Astrocyte (in vitro differentiated cells and primary cell): ENCODE data around the gene LYZL4.

Source experiments
- CTCF ChIP-seq: IDR thresholded peaks from 2 replicates; pipeline ENCODE4 v1.5.1; 2011; ENCODE audit warnings: low read depth, mild to moderate bottlenecking, inconsistent platforms, low read length, moderate library complexity; ENCODE audit not compliant: insufficient read depth
- EZH2 ChIP-seq: IDR thresholded peaks from 2 replicates; pipeline ENCODE4 v1.6.1; 2012; ENCODE audit warnings: mild to moderate bottlenecking, low read length, inconsistent platforms; ENCODE audit not compliant: insufficient read depth

GRCh38 chr3:42355612-42356011 lies 54.8 kb downstream of the LYZL4 start:
- TF ChIP-seq CTCF, result no peak
- no peak for TF ChIP-seq EZH2
